ENCODE measurements around the gene DNAJC15. TPM values are rescaled to one million over a fixed set of nuclear protein-coding genes. Genes with fewer than 3 reads are reported as not detected.
A peak's percentile ranks its signal among the peaks of the same experiment; 100 is the strongest.

DNAJC15 gene
- total and polyA plus RNA-seq, 11 donors, result 12.8 to 39.2 (median 25.9) TPM

GRCh38 chr13:43085545-43085944 lies 62.2 kb downstream of the DNAJC15 start:
- DNase-seq (no peak), ATAC-seq (no peak)
- WGBS, 4 donors, result 94 to 96% (median 95%) methylated on average over 1 of the region's 1 CpG
- intact Hi-C loops (cut with DNase I), result loop anchor here in 9 of 10 donors (5.0 to 10.0 kb wide), 8 partner anchors 42 to 789 kb away; partner anchors contain the start of genes CCDC122 (in 3 of the 9), LACC1 (in 3 of the 9) and ENOX1 (in 1 of the 9)
- H3K9me3 ChIP-seq, result peaks cover 0 to 10% (median 0%) of the 10 kb centered on the region in 12 donors
- no peaks in the 10 kb centered on the region for H3K27me3 ChIP-seq
- TF ChIP-seq POLR2A (IDR thresholded peaks at IDR 0.05) (no peak), CTCF (IDR thresholded peaks at IDR 0.05) (peak; percentile 59 to 75 (median 68))
- peaks cover 0 to 22% (median 0%) of the 10 kb centered on the region in 12 donors for H3K4me1 ChIP-seq
- H3K36me3 ChIP-seq, result peaks cover 0 to 25% (median 0%) of the 10 kb centered on the region in 9 donors
- H3K27ac ChIP-seq, result no peak overlapping the region
- no peak overlapping the region for H3K4me3 ChIP-seq

GRCh38 chr13:43086181-43086580 lies 62.8 kb downstream of the DNAJC15 start:
- DNase-seq (no peak), ATAC-seq (no peak)
- TF ChIP-seq POLR2A (IDR thresholded peaks at IDR 0.05), result no peak
- no peak for TF ChIP-seq CTCF (IDR thresholded peaks at IDR 0.05)
- Histone ChIP-seq H3K4me3 (no peak overlapping the region), H3K36me3 (peaks cover 0 to 19% (median 0%) of the 10 kb centered on the region in 9 donors), H3K27me3 (no peaks in the 10 kb centered on the region), H3K9me3 (peaks cover 0 to 10% (median 0%) of the 10 kb centered on the region in 12 donors), H3K27ac (no peak overlapping the region), H3K4me1 (peaks cover 0 to 22% (median 0%) of the 10 kb centered on the region in 12 donors)
- intact Hi-C loops (cut with DNase I), result loop anchor here in 9 of 10 donors (2.0 to 10.0 kb wide), 9 partner anchors 41 to 789 kb away; partner anchors contain the start of genes CCDC122 (in 3 of the 9), LACC1 (in 3 of the 9) and ENOX1 (in 1 of the 9)

GRCh38 chr13:43088093-43088511 lies 64.7 kb downstream of the DNAJC15 start:
- H3K9me3 ChIP-seq, result peaks cover 0 to 10% (median 0%) of the 10 kb centered on the region in 12 donors
- H3K36me3 ChIP-seq, result peaks cover 0 to 17% (median 0%) of the 10 kb centered on the region in 9 donors
- peak overlapping the region in 10 of 12 donors; percentile 14 to 60 (median 48) for H3K4me3 ChIP-seq
- no peak for DNase-seq
- intact Hi-C loops (cut with DNase I), result loop anchor here in 9 of 10 donors (5.0 to 10.0 kb wide), 8 partner anchors 39 to 787 kb away; partner anchors contain the start of genes CCDC122 (in 3 of the 9), LACC1 (in 3 of the 9) and ENOX1 (in 1 of the 9)
- peak in 3 of 4 donors; percentile 56 to 76 (median 58) for ATAC-seq
- H3K27ac ChIP-seq, result peak overlapping the region in 11 of 12 donors; percentile 9 to 84 (median 48)
- H3K27me3 ChIP-seq, result no peaks in the 10 kb centered on the region
- TF ChIP-seq POLR2A (IDR thresholded peaks at IDR 0.05) (no peak), CTCF (IDR thresholded peaks at IDR 0.05) (no peak)
- 45 to 61% (median 48%) methylated on average over 4 of the region's 4 CpGs for WGBS, 4 donors
- H3K4me1 ChIP-seq, result peaks cover 0 to 22% (median 0%) of the 10 kb centered on the region in 12 donors

- H3K9me3 ChIP-seq, result peaks cover 0 to 10% (median 0%) of the 10 kb centered on the region in 12 donors
- no peak overlapping the region for H3K27ac ChIP-seq
- WGBS, 4 donors, result 92 to 100% (median 96%) methylated on average over 1 of the region's 1 CpG
- no peak for DNase-seq
- TF ChIP-seq POLR2A (IDR thresholded peaks at IDR 0.05) (no peak), CTCF (IDR thresholded peaks at IDR 0.05) (no peak)
- peaks cover 0 to 30% (median 2%) of the 10 kb centered on the region in 12 donors for H3K4me1 ChIP-seq
- intact Hi-C loops (cut with DNase I), result loop anchor here in 9 of 10 donors (5.0 to 10.0 kb wide), 8 partner anchors 37 to 785 kb away; partner anchors contain the start of genes CCDC122 (in 3 of the 9), LACC1 (in 3 of the 9) and ENOX1 (in 1 of the 9)
- peaks cover 0 to 14% (median 0%) of the 10 kb centered on the region in 9 donors for H3K36me3 ChIP-seq
- no peak for ATAC-seq
- H3K4me3 ChIP-seq, result no peak overlapping the region
- no peaks in the 10 kb centered on the region for H3K27me3 ChIP-seq
Measured at GRCh38 chr13:43089912-43090498, 66.6 kb downstream of the DNAJC15 start.

Measured in heart left ventricle (tissue), 16 donors.